GM12891 (cell line): ENCODE results near the gene DNAJC12.

Experiments
- PAX5 ChIP-seq: IDR thresholded peaks from 2 replicates; pipeline ENCODE4 v1.6.1; 2011; ENCODE audit warnings: low read length, moderate library complexity, mild to moderate bottlenecking; ENCODE audit not compliant: insufficient read depth, severe bottlenecking
- POLR2A ChIP-seq: IDR thresholded peaks from 2 replicates; pipeline ENCODE4 v1.6.1; 2011; ENCODE audit warnings: low read depth, low read length, control low read depth
- POLR2AphosphoS5 ChIP-seq: IDR thresholded peaks from 2 replicates; pipeline ENCODE4 v1.6.1; 2011; ENCODE audit warnings: low read depth, low read length, control low read depth
- SPI1 ChIP-seq: IDR thresholded peaks from 2 replicates; pipeline ENCODE4 v1.6.1; 2011; ENCODE audit warnings: low read depth, low read length, control low read depth
- TAF1 ChIP-seq: IDR thresholded peaks from 2 replicates; pipeline ENCODE4 v1.6.1; 2011; ENCODE audit warnings: low read depth, low read length, control low read depth

DNA sequence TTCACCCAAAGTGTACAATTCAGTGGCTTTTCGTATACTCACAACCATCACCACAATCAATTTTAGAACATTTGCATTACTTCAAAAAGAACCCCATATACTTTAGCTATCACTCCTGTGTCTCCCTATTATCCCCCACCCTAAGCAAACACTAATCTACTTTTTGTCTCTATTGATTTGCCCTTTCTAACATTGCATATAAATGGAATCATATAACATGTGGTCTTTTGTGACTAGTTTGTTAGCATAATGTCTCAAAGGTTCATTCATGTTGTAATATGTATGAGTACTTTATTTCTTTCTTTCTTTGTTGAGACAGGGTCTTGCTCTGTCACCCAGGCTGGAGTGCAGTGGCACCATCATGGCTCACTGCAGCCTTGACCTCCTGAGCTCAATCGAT is 21.0 kb upstream of the DNAJC12 start:
- no peak for TF ChIP-seq POLR2A
- TF ChIP-seq POLR2AphosphoS5: no peak
- TF ChIP-seq PAX5: no peak
- no peak for TF ChIP-seq TAF1
- no peak for TF ChIP-seq SPI1
